NCI-H510A treated with DMSO at 0.1 percent for 48 hours (cell line): ENCODE measurements around the gene STON1.
"Not testable (repeated sequence)": the region's sequence is repeated elsewhere in the genome, so short reads cannot be mapped to it uniquely, and the experiment has no call there.

Source experiments
- DNase-seq: peaks from one replicate; lab custom pipeline; 2025; lab: John Stamatoyannopoulos, UW

STON1 gene

DNA sequence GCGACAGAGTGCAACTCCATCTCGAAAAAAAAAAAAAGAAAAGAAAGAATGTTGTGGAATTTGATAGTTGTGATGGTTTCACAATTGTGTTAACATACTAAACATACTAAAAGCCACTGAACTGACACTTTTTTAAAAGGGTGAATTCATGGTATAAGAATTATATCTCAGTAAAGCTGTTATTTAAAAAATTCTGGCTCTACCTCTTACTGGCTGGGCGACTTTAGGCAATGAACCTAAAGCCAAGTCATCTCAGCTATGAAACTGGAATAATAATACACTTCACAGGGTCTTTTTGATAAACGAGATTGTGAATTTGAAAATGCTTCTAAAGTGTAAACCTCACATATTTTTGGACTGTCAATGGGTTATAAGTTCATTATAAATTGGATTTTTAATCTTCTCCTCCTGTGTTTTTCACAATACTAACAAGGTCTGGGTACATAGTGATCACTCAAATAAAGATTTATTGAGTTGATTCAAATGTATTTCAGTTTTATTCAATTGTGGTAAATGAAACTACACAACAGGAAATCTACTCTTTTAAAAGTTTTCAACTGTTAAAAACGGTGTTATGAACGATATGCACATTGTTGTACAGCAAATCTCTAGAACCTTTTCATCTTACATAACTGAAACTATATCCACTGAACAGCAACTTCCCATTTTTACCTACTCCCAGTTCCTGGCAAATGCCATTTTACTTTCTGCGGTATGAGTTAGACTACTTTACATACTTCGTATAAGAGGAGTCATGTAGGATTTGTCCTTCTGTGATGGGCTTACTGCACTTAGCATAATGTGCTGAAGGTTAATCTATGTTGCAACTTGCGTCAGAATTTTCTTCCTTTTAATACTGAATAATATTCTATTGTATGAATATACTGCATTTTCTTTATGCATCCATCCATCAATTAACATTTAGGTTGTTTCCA is 44.7 kb downstream of the STON1 start:
- no peak for DNase-seq

DNA sequence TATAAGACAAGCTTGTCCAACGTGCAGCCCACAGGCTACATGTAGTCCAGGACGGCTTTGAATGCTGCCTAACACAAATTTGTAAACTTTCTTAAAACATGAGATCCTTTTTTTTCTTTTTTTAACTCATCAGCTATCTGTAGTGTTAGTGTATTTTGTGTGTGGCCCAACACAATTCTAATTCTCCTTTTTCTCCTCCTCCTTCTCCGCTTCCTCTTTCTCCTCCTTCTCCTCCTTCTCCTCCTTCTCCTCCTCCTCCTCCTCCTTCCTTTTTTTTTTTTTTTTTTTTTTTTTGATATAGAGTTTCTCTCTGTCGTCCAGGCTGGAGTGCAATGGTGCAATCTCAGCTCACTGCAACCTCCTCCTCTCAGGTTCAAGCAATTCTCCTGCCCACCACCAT is 48.4 kb downstream of the STON1 start:
- no peak for DNase-seq

DNA sequence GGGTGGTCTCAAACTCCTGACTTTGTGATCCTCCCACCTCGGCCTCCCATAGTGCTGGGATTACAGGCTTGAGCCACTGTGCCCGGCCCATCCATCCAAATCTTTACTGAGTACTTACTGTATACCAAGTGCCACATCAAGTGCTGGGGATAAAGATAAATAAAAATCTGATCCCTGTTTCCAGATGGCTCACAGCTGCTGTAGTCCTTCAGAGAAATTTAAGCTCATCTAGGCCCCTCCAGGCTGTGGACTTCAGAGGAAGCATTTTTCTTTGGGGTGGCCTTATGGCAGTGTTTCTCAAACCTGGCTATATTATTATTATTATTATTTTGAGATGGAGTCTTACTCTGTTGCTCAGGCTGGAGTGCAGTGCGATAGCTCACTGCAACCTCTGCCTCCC is 54.0 kb downstream of the STON1 start:
- no peak for DNase-seq

DNA sequence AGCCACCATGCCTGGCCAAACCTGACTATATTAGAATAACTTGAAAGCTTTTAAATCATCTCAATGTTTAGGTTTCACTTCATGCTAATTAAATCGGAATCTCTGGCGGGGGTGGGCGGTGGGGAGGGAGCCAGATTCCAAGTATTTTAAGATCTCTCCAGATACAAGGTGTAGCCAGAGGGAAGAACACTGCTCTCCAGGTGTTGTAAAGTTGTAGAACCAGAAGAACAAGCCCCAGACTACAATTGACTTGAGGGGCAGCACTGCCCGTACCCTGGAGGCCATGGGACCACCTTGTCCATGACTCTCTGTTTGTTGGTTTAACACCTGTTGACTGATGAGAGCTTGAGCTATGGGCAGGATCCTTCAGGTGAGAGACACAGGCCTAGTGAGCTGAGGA is 54.6 kb downstream of the STON1 start:
- peak; percentile 24 for DNase-seq

DNA sequence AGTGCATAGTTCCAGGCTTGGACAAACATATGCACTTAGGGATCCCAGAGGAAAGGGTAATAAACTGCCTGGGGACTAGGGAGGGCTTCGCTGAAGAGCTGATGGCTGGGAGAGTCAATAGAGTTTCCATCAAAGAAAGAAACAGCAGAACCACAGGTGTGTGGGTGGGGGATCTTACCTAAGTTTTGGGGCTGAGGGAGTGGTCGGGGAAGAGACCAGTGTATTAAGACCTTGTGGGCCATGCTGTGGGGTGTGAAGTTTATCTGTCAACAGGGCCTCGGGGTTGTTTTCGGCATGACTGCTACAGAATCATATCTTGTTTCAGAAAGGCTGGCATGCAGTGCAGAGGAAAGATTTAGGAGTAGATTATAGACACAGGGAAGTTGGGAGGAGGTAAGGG is 56.5 kb downstream of the STON1 start:
- DNase-seq = no peak

GRCh38 chr2:48587560-48587959 is 57.6 kb downstream of the STON1 start:
- no peak for DNase-seq

GRCh38 chr2:48587961-48588360 is 58.0 kb downstream of the STON1 start:
- no peak for DNase-seq

- no peak for DNase-seq
Measured at GRCh38 chr2:48588745-48589144, 58.8 kb downstream of the STON1 start.

- peak; percentile 53 for DNase-seq
Measured at GRCh38 chr2:48589170-48589767, 59.3 kb downstream of the STON1 start.

GRCh38 chr2:48590017-48590416 is 60.1 kb downstream of the STON1 start:
- DNase-seq = no peak

DNA sequence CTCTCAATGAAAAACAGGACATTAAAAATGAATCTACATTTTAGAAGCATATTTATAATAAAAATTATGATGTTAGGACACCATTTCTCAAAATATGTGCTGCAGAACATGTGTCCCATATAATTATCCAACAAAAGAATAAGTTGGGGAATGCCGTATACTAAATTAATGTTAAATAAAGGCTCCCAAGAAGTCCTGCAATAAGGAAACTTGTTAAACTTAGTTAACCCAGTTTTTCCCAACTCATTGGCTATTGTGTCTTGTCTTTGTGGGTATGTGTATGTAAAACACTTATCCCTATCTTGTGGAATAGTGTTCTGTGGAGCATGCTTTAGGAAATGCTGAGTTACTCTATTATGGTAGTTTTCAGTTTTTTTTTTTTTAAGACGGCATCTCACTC is 62.1 kb downstream of the STON1 start:
- no peak for DNase-seq

GRCh38 chr2:48596751-48597150 is 66.8 kb downstream of the STON1 start:
- DNase-seq = not testable (repeated sequence)

GRCh38 chr2:48597492-48597891 is 67.5 kb downstream of the STON1 start:
- DNase-seq = no peak

DNA sequence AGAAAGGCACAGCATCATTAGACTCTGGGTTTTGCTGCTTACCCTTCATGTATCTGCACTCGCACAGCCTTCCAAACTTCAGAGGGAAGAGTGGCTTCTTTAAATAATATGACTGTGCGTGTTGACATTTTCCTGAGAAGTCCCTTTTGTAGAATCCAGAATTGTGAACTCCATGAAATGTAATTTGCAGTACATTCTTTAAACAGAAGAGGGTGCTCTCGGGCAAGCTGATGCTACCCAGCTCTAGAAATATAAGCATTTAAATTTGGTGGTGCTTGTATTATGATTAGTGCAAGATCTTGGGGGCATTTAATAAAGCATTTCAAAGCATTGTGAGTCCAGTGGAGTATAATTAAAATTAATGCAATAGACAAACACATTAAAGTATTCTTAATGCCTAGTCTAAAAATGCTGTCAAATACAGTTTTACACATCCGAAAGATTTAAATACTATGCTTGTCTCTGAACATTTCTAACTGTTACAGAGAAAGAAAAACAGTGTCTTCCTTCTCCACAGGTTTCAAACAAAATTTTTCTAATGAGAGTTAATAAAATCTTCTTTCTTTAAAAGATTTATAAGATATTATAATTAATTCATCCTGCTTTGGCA is 70.4 kb downstream of the STON1 start:
- DNase-seq = peak; percentile 71

- DNase-seq = no peak
Measured at GRCh38 chr2:48600917-48601316, 71.0 kb downstream of the STON1 start.

GRCh38 chr2:48601349-48601748 is 71.4 kb downstream of the STON1 start:
- peak; percentile 64 for DNase-seq

DNA sequence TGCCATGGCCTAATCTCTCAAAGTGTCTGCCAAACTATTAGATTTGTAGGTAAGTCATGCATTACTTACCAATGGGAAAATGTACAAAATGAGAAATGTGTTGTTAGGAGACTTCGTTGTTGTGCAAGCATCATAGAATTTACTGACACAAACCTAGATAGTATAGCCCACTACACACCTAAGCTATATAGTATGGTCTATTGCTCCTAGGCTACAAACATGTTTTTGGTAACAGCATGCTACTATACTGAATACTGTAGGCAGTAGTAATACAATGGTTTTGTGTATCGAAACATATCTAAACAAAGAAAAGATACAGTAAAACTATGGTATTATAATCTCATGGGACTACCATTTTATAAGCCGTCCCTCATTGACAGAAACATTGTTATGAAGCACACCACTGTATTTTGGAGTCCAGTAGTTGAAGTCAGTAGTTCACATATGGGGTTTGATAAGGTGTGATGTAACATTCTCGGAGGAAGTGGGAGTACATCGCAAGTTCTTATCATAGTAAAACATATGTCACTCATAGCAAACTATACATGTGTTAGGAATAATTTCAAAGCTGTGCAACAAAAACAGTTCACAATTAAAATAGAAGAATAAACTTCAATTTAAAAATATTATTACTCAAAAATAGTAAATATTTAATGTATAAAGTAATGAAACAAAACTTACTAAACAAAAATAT is 75.7 kb downstream of the STON1 start:
- no peak for DNase-seq

DNA sequence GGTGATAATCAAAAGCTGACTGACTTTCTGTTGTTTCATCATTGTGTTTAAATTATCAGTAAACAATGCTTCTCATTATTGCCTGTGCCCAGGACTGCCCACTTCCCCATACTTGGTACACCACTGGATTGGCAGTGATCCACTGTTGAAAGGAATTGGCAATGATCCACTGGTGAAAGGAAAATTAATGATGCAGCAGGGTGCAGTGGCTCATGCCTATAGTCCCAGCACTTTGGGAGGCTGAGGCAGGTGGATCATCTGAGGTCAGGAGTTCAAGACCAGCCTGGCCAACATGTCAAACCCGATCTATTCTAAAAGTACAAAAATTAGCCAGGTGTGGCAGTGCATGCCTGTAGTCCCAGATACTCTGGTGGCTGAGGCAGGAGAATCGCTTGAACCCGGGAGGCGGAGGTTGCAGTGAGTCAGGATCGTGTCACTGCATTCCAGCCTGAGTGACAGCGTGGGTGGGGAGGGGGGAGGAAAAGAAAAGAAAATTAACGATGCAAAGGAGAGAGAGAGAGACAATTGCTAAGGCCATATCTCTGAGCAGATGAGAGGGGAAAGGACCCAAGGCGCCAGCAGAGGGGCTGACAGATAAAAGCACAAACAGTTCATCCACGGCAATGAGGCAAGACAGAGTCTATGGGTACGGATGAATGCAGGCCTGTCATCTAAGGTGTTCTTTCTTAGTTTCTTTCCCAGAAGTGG is 77.5 kb downstream of the STON1 start:
- DNase-seq = no peak

DNA sequence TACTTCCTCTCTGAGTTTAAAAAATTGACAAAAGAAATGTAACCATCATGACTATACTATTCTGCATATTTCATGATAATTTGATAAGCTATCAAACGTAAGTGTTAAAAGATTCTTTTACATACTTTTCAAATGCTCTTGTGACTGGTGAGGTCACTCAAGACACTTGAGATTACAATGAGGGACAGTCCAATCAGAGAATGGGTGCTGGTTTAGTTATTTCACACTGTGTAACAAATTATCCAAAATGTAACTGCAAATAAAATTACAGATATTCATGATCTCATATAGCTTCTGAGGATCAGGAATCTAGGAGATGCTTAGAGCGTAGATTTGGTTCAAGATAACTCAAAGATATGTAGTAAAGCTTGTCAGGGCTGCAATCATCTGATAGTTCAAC is 83.3 kb downstream of the STON1 start:
- no peak for DNase-seq

DNA sequence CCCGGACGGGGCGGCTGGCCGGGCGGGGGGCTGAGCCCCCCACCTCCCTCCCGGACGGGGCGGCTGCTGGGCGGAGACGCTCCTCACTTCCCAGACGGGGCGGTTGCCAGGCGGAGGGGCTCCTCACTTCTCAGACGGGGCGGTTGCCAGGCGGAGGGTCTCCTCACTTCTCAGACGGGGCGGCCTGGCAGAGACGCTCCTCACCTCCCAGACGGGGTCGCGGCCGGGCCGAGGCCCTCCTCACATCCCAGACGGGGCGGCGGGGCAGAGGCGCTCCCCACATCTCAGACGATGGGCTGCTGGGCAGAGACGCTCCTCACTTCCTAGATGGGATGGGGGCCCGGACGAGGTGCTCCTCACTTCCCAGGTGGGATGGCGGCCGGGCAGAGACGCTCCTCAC is 84.6 kb downstream of the STON1 start:
- not testable (repeated sequence) for DNase-seq

DNA sequence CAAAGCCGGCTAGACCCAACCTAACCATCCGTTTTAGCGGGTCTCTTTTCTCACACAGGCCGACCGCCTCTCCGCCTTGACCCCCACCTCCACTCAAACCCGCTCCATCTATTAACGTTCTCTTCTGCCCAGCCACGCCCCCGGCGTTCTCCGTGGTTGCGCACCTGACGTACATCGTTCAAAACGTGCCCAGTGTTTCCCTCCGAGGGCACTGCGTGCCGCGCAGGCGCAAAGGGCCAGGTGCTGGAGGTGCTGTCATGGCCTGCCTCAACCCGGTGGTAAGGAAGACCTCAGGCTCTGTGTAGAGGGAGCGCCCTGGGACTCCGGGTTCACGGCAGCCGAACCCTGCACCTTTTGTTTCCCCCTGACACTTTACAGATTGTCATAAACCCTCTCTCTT is 87.7 kb downstream of the STON1 start, which contains the start of gene GTF2A1L:
Gene GTF2A1L (plus strand): TSS at position 239 of the 400 bp plus-strand sequence. CDS start 19 bp downstream, at position 258.
- DNase-seq = no peak

- DNase-seq = no peak
Measured at GRCh38 chr2:48619526-48619925, 89.6 kb downstream of the STON1 start.
